ENCODE measurements around the gene ARHGDIA.
"Not testable (repeated sequence)": the region's sequence is repeated elsewhere in the genome, so short reads cannot be mapped to it uniquely, and the experiment has no call there.

The ARHGDIA gene

GRCh38 chr17:81843713-81844326 is 27.3 kb downstream of the ARHGDIA start:
- no peak for DNase-seq (ENCODE audit: low read depth in 2 of 2)

GRCh38 chr17:81842725-81843504 is 28.2 kb downstream of the ARHGDIA start:
- no peak for DNase-seq (ENCODE audit: low read depth in 2 of 2)

GRCh38 chr17:81842378-81842724 is 28.8 kb downstream of the ARHGDIA start:
- DNase-seq (ENCODE audit: low read depth in 2 of 2) = no peak

GRCh38 chr17:81841866-81842265 is 29.3 kb downstream of the ARHGDIA start:
- no peak for DNase-seq (ENCODE audit: low read depth in 2 of 2)

GRCh38 chr17:81840826-81841778 is 30.0 kb downstream of the ARHGDIA start:
- DNase-seq (ENCODE audit: low read depth in 2 of 2) = no peak

- DNase-seq (ENCODE audit: low read depth in 2 of 2) = not testable (repeated sequence)
These were observed 31.1 kb downstream of the ARHGDIA start for GRCh38 chr17:81840059-81840458.

GRCh38 chr17:81839301-81839700 is 31.8 kb downstream of the ARHGDIA start:
- DNase-seq (ENCODE audit: low read depth in 2 of 2) = no peak

- no peak for DNase-seq (ENCODE audit: low read depth in 2 of 2)
These were observed 32.3 kb downstream of the ARHGDIA start for GRCh38 chr17:81838753-81839255.

- no peak for DNase-seq (ENCODE audit: low read depth in 2 of 2)
These were observed 33.5 kb downstream of the ARHGDIA start for GRCh38 chr17:81837641-81838040.

- DNase-seq (ENCODE audit: low read depth in 2 of 2) = no peak
These were observed 36.3 kb downstream of the ARHGDIA start, which contains the start of gene PPP1R27 for GRCh38 chr17:81834831-81835267. Gene PPP1R27, minus strand, starts transcription at chr17:81835050. Its CDS starts 97 bp downstream, at chr17:81834953.

GRCh38 chr17:81833921-81834830 is 37.0 kb downstream of the ARHGDIA start:
- DNase-seq (ENCODE audit: low read depth in 2 of 2) = no peak

GRCh38 chr17:81833160-81833920 is 37.8 kb downstream of the ARHGDIA start, which contains the start of gene MCRIP1:
Gene MCRIP1, minus strand, starts transcription at chr17:81833291. Its CDS starts 8,785 bp downstream, at chr17:81824506.
- DNase-seq (ENCODE audit: low read depth in 2 of 2) = peak; percentile 91 to 96

- peak; percentile 37 to 46 for DNase-seq (ENCODE audit: low read depth in 2 of 2)
These were observed 38.5 kb downstream of the ARHGDIA start for GRCh38 chr17:81832608-81833159.

GRCh38 chr17:81831957-81832607 is 39.1 kb downstream of the ARHGDIA start:
- DNase-seq (ENCODE audit: low read depth in 2 of 2) = peak; percentile 27 to 42

GRCh38 chr17:81831563-81831956 is 39.6 kb downstream of the ARHGDIA start:
- no peak for DNase-seq (ENCODE audit: low read depth in 2 of 2)

- no peak for DNase-seq (ENCODE audit: low read depth in 2 of 2)
These were observed 41.3 kb downstream of the ARHGDIA start for GRCh38 chr17:81829858-81830257.

- DNase-seq (ENCODE audit: low read depth in 2 of 2) = no peak
These were observed 42.5 kb downstream of the ARHGDIA start for GRCh38 chr17:81828656-81829055.

GRCh38 chr17:81825841-81826466 is 45.2 kb downstream of the ARHGDIA start:
- DNase-seq (ENCODE audit: low read depth in 2 of 2) = no peak

- DNase-seq (ENCODE audit: low read depth in 2 of 2) = no peak
These were observed 46.5 kb downstream of the ARHGDIA start for GRCh38 chr17:81824595-81824994.
